Cerebellar nuclear complex (tissue), 1 donor: ENCODE data around the gene CCDC80.

ENCODE experiments used
- DNase-seq, 2 experiments: peaks; one replicate each; lab custom pipeline; 2025; lab: John Stamatoyannopoulos, UW

Gene CCDC80

GRCh38 chr3:112633757-112634156 is 7.2 kb downstream of the CCDC80 start:
- no peak for DNase-seq

- DNase-seq, result no peak
Measured at GRCh38 chr3:112633191-112633590, 7.8 kb downstream of the CCDC80 start.

GRCh38 chr3:112632596-112632995 is 8.3 kb downstream of the CCDC80 start:
- DNase-seq, result no peak

GRCh38 chr3:112631257-112631656 is 9.7 kb downstream of the CCDC80 start:
- DNase-seq, result no peak

DNA sequence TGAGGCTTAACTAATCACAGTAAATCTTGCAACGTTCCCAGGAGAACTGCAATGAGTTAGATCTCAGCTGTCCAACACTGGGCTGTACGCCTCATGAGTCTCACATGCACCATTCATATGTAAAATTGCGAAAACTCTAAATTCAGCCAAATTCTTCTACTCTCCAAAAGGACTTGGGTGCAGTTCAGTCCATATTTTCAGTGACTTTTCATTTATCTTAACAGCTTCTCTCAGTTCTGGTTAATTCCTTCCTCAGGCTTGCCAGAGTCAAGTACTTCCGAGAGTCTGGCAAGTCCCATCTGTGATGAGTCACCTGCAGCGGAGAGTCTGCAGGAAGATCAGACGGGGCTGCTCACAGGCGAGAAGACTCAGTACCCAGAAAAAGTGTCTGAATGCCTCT is 11.5 kb downstream of the CCDC80 start:
- no peak for DNase-seq

DNA sequence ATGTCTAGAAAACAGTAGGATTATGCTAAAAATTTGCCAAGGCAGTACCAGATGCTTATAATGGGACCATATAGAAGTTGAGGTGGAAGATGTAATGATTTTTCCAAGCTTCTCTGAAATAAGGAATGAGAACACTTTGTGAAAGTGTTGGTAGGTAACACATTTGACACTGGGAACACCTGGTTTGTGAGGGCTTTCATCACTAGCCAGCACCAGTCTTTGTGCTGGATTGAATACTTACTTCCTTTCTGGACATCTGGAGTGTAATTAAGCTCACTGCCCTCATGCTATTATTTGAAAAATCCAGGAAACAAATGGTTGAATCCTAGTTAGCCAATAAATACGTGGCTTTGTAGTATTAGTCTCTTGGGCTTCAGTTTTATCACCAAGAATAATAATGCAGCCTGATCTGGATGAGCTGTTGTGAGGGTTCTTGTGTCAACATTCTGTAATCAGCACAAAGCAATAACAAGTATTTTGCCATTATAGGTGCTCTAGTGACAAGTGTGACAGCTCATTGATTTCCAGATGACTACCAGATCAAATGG is 12.9 kb downstream of the CCDC80 start:
- DNase-seq, result no peak

GRCh38 chr3:112627419-112627818 is 13.5 kb downstream of the CCDC80 start:
- DNase-seq, result no peak

DNA sequence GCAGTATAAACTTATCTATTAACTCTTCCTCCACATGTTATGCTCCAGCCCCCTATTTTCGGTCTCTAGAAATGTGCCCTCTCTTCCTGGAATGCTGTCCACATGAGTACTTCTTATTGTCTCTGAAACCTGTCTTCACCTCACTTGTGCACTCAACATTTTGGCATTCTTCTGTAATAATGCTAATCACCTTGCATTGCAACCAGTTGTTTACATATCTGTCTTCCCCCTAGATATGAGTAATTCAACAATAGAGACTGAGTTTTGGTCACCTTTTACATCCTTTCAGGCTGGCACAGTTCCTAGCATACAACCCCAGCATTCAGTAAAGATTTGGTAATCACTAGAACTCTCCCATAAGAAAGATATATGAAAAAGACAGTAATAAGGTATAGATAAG is 17.2 kb downstream of the CCDC80 start:
- no peak for DNase-seq

- DNase-seq, result no peak
Measured at GRCh38 chr3:112623213-112623612, 17.7 kb downstream of the CCDC80 start.

DNA sequence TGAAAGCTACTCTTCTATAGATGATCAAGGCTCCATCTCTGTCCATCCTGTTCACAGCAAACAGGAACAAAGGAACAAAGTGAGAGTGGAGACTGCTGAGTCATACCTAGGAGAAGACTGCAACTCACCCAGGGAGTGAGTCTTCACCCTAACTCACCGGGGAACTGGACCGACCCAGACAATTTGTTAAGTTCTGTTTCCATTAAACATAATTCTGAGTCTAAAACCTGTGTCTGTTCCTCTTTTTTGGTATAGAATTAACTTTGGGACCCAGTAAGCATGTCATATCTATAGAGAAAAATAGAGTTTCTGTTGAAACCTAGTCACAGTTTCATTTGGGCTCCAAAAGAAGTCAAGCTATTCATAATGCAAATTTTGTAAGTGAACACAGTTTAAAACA is 21.6 kb downstream of the CCDC80 start:
- DNase-seq, result no peak

GRCh38 chr3:112617285-112617684 is 23.7 kb downstream of the CCDC80 start:
- no peak for DNase-seq

DNA sequence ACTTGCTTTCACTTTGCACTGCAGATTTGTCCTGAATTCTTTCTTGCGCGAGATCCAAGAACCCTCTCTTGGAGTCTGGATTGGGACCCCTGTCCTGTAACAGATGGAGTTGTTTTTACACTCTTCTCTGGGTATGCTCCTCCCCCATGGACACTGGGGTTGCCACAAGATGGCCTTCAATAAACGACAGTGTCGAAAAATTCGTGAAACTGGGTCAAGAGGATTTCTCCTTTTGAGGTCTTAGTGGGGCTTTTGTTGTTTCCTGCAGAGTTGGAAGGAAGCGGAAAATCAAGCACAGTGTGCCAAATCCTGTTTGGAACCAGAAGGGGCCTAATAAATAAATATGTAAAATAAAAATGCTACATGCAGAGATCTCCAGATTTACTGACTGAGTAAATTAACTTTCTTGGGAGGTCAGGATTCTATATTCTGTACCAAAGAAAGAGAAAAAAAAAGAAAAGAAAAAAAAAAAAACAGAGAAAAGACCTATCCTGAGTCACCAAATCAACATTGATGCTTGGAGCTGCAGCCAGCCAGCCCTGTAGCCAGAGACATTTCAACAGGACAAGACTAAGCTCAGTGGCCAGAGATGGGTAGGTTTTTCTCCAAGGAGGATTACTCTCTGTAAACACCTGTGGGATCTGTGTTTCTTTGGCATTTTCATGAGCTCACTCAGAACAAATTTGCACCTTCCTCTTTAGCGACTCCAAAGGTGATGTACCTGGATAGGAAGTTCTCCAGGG is 24.8 kb downstream of the CCDC80 start:
- no peak for DNase-seq

- no peak for DNase-seq
Measured at GRCh38 chr3:112611752-112612515, 29.0 kb downstream of the CCDC80 start.

DNA sequence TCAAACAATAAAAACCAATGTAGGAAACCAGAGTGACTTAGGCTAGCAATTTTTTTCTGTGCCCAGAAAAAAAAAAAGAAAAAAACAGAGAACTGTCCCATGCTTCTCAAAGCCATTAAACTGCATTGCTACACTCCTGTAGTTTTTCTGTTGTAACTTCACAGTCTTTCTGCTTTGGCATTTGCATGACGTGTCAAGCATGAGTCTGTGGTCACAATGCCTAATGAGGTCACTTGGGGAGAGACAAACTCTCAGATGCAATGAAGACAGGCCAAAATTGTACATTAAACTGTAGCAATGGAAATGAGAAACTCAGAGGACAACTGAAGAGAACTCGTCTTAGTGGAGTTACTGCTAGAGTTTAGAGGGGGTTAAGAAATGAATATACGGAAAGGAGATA is 30.8 kb downstream of the CCDC80 start:
- DNase-seq, result no peak

DNA sequence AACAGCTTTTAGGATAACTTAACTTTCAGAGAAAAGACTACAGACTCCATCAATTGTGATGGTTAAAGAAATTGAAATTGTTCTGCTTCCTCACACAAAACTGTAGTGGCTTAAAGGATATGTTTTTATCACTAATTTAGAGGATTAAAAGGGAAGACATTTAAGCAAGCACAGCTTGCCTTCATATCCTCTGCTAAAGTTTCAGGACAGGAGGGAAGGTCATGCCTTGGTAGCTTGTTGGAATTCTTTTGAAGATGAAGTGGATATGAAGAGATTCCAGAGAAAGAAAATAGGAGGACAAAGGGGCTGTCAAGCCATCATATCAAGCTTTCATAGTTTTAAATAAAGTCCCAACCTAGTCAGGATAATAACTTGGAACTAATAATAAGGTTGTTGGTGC is 33.1 kb downstream of the CCDC80 start:
- DNase-seq, result no peak

DNA sequence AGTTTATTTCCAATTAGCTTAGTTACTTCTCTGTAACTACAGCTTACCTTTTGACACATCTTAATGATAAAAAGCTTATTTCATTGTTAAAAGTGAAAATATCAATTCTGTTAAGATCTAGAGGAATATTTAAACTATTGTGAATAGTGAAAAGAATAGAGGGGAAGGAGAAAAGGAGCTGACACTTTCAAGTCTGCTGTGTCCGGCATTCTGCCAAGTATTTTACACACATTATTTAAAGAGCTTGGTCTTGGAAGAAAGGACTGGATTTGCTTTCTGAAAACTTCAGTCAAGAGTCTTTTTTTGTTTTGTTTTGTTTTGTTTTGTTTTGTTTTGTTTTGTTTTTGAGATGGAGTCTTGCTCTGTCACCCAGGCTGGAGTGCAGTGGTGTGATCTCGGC is 34.8 kb downstream of the CCDC80 start:
- DNase-seq, result no peak

GRCh38 chr3:112605285-112605684 is 35.7 kb downstream of the CCDC80 start:
- no peak for DNase-seq

DNA sequence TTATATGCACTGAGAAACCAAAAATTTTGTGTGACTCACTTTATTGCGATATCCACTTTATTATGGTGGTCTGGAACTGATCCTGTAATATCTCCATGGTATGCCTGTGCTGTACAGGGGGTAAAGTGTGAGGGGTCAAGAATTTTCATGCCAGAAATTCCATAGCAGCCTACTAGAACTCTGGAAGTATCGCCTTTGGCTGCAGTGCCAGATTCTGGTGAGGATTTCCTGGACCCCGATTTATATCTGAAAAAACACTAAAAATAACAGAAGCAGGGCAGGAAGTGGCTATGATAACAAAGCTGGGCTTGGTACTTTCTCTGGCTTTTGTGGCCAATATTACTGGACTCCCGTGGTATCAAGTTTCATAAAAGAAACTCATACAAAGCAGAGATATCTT is 36.4 kb downstream of the CCDC80 start:
- no peak for DNase-seq

GRCh38 chr3:112602217-112602838 is 38.6 kb downstream of the CCDC80 start:
- no peak for DNase-seq

- no peak for DNase-seq
Measured at GRCh38 chr3:112598731-112599130, 42.2 kb downstream of the CCDC80 start.

GRCh38 chr3:112597945-112598344 is 43.0 kb downstream of the CCDC80 start:
- DNase-seq, result no peak

GRCh38 chr3:112594856-112595255 is 46.1 kb downstream of the CCDC80 start:
- no peak for DNase-seq

GRCh38 chr3:112593258-112593657 is 47.7 kb downstream of the CCDC80 start:
- no peak for DNase-seq
